Measurements from ENCODE around the gene CFAP69.

The CFAP69 gene

GRCh38 chr7:90244909-90245851, at the start of gene CFAP69:
TSS of gene CFAP69 (plus strand) at chr7:90245174. CDS start at chr7:90245425, 251 bp downstream.
- peak; percentile 60 to 87 (median 67) for DNase-seq (ENCODE audit: low read depth in 3 of 3, low spot score in 1 of 3)

- no peak for DNase-seq (ENCODE audit: low read depth in 3 of 3, low spot score in 1 of 3)
These were observed 43.3 kb upstream of the CFAP69 start for GRCh38 chr7:90201500-90202195.

- DNase-seq (ENCODE audit: low read depth in 3 of 3, low spot score in 1 of 3) = no peak
These were observed 37.0 kb upstream of the CFAP69 start for GRCh38 chr7:90207956-90208355.

- no peak for DNase-seq (ENCODE audit: low read depth in 3 of 3, low spot score in 1 of 3)
These were observed 35.2 kb upstream of the CFAP69 start for GRCh38 chr7:90209776-90210175.

GRCh38 chr7:90210475-90210874, 34.5 kb upstream of the CFAP69 start:
- DNase-seq (ENCODE audit: low read depth in 3 of 3, low spot score in 1 of 3) = no peak

- DNase-seq (ENCODE audit: low read depth in 3 of 3, low spot score in 1 of 3) = no peak
These were observed 34.0 kb upstream of the CFAP69 start for GRCh38 chr7:90210981-90211380.

- no peak for DNase-seq (ENCODE audit: low read depth in 3 of 3, low spot score in 1 of 3)
These were observed 33.4 kb upstream of the CFAP69 start, which contains the start of gene STEAP2 for GRCh38 chr7:90211391-90212148. TSS of gene STEAP2 (plus strand) at chr7:90211740. CDS start at chr7:90225083, 13,343 bp downstream.

GRCh38 chr7:90212149-90212495, 32.9 kb upstream of the CFAP69 start:
- DNase-seq (ENCODE audit: low read depth in 3 of 3, low spot score in 1 of 3) = no peak

GRCh38 chr7:90213521-90213920, 31.5 kb upstream of the CFAP69 start:
- no peak for DNase-seq (ENCODE audit: low read depth in 3 of 3, low spot score in 1 of 3)

GRCh38 chr7:90216080-90216674, 28.8 kb upstream of the CFAP69 start:
- DNase-seq (ENCODE audit: low read depth in 3 of 3, low spot score in 1 of 3) = no peak

GRCh38 chr7:90216771-90217170, 28.2 kb upstream of the CFAP69 start:
- DNase-seq (ENCODE audit: low read depth in 3 of 3, low spot score in 1 of 3) = no peak

GRCh38 chr7:90222390-90222789, 22.6 kb upstream of the CFAP69 start:
- no peak for DNase-seq (ENCODE audit: low read depth in 3 of 3, low spot score in 1 of 3)

- DNase-seq (ENCODE audit: low read depth in 3 of 3, low spot score in 1 of 3) = no peak
These were observed 21.9 kb upstream of the CFAP69 start for GRCh38 chr7:90222811-90223725.

- DNase-seq (ENCODE audit: low read depth in 3 of 3, low spot score in 1 of 3) = no peak
These were observed 20.8 kb upstream of the CFAP69 start for GRCh38 chr7:90224195-90224594.

- DNase-seq (ENCODE audit: low read depth in 3 of 3, low spot score in 1 of 3) = no peak
These were observed 19.8 kb upstream of the CFAP69 start for GRCh38 chr7:90225181-90225580.

GRCh38 chr7:90225601-90226000, 19.4 kb upstream of the CFAP69 start:
- no peak for DNase-seq (ENCODE audit: low read depth in 3 of 3, low spot score in 1 of 3)

GRCh38 chr7:90227259-90227658, 17.7 kb upstream of the CFAP69 start:
- no peak for DNase-seq (ENCODE audit: low read depth in 3 of 3, low spot score in 1 of 3)

- no peak for DNase-seq (ENCODE audit: low read depth in 3 of 3, low spot score in 1 of 3)
These were observed 15.3 kb upstream of the CFAP69 start for GRCh38 chr7:90229682-90230081.

- no peak for DNase-seq (ENCODE audit: low read depth in 3 of 3, low spot score in 1 of 3)
These were observed 14.1 kb upstream of the CFAP69 start for GRCh38 chr7:90230834-90231233.

GRCh38 chr7:90231304-90231703, 13.7 kb upstream of the CFAP69 start:
- DNase-seq (ENCODE audit: low read depth in 3 of 3, low spot score in 1 of 3) = no peak

Measured in stimulated activated CD4-positive, alpha-beta T cell treated with anti-CD3 and anti-CD28 coated beads, TNF-alpha, amount 100 ng/mL, for 1 hour (primary cell).